HCT116 (cell line): Measurements from ENCODE around the gene IAH1. TPM values are rescaled to one million over a fixed set of nuclear protein-coding genes. Genes with fewer than 3 reads are reported as not detected.

ENCODE experiments used
- ATAC-seq: fragments of 200-7000 bp; cut with Tn5 transposase; 2 replicates; pipeline ENCODE4 v1.9.1; 2020; ENCODE audit warnings: mild to moderate bottlenecking, moderate library complexity
- BruUV-seq: library from RNA; stranded (reverse); fragments of 400-500 nt; replicated peaks from 2 replicates; lab custom pipeline; 2021; lab: Mats Ljungman, UMichigan
- CTCF ChIA-PET: fragments of 300-600 bp; sonication (Branson Sonifier 250); formaldehyde crosslinking; loops from one replicate; lab custom pipeline; 2021; ENCODE audit warnings: antibody characterized with exemption; lab: Charles Lee
- POLR2A ChIA-PET: fragments of 300-600, 350-600 bp; sonication (Branson Sonifier 250); formaldehyde crosslinking; loops from one replicate; lab custom pipeline; 2021; ENCODE audit warnings: antibody characterized with exemption; lab: Charles Lee
- RAD21 ChIA-PET, 2 experiments: fragments of 300-600 bp; sonication (Branson Sonifier 250); formaldehyde crosslinking; loops; one replicate each; lab custom pipeline; 2023; ENCODE audit warnings: low total read pairs in 2 of 2; ENCODE audit not compliant: uncharacterized antibody in 2 of 2, unreplicated experiment in 2 of 2, low non-redundant PET in 1 of 2; lab: Charles Lee
- DNase-seq: peaks from one replicate; pipeline ENCODE4 v3.0.0-alpha.2; 2010; ENCODE audit warnings: low read depth, low spot score
- H2AFZ ChIP-seq: fragments of 200-600 bp; shearing (Covaris generic), sonication (generic); 2 replicates; pipeline ENCODE4 v1.6.1; 2017; ENCODE audit warnings: low read depth, mixed run types, mixed read lengths, antibody characterized with exemption, low read length; ENCODE audit not compliant: poor library complexity, severe bottlenecking
- H3K27ac ChIP-seq: 2 replicates; pipeline ENCODE4 v1.5.1; 2012; ENCODE audit warnings: low read depth, low read length
- H3K27me3 ChIP-seq: fragments of 200-600 bp; sonication (generic); 2 replicates; pipeline ENCODE4 v1.6.1; 2016; ENCODE audit warnings: mixed run types, low read length, mixed read lengths; ENCODE audit not compliant: insufficient read depth
- H3K36me3 ChIP-seq, 2 experiments: fragments of 200-500 bp in 1 of 2; fragments of 200-600 bp in 1 of 2; sonication (Bioruptor generic) in 1 of 2; sonication (generic) in 1 of 2; 2 replicates each; pipeline versions ENCODE4 v1.5.1 to v1.6.1; 2014 to 2016; ENCODE audit warnings: low read length in 2 of 2, inconsistent platforms in 1 of 2, mixed read lengths in 1 of 2, mixed run types in 1 of 2; ENCODE audit not compliant: insufficient read depth in 2 of 2, control insufficient read depth in 1 of 2
- H3K4me1 ChIP-seq, 2 experiments: fragments of 200-600 bp in 1 of 2; sonication (generic) in 1 of 2; 2 replicates each; pipeline versions ENCODE4 v1.5.1 to v1.6.1; 2012 to 2017; ENCODE audit warnings: low read length in 2 of 2, inconsistent platforms in 1 of 2, mild to moderate bottlenecking in 1 of 2, mixed read lengths in 1 of 2, mixed run types in 1 of 2, moderate library complexity in 1 of 2; ENCODE audit not compliant: insufficient read depth in 2 of 2, control insufficient read depth in 1 of 2
- H3K4me2 ChIP-seq: fragments of 200-600 bp; sonication (generic); 2 replicates; pipeline ENCODE4 v1.6.1; 2017; ENCODE audit warnings: mixed run types, low read length, mixed read lengths
- H3K4me3 ChIP-seq, 2 experiments: fragments of 200-600 bp in 1 of 2; sonication (generic) in 1 of 2; replicated peaks in 1 of 2; 2 replicates each; pipeline ENCODE4 v1.5.1; 2011 to 2016; ENCODE audit warnings: low read length in 2 of 2, control low read depth in 1 of 2, low read depth in 1 of 2, mild to moderate bottlenecking in 1 of 2, mixed read lengths in 1 of 2, mixed run types in 1 of 2
- H3K79me2 ChIP-seq: fragments of 200-600 bp; sonication (generic); 2 replicates; pipeline ENCODE4 v1.6.1; 2017; ENCODE audit warnings: mild to moderate bottlenecking, mixed run types, low read length, moderate library complexity, mixed read lengths; ENCODE audit not compliant: insufficient read depth
- H3K9ac ChIP-seq: fragments of 200-600 bp; sonication (generic); 2 replicates; pipeline ENCODE4 v1.6.1; 2016; ENCODE audit warnings: low read length, mixed read lengths
- H3K9me2 ChIP-seq: fragments of 200-600 bp; sonication (generic), shearing (Covaris generic); 2 replicates; pipeline ENCODE4 v1.6.1; 2017; ENCODE audit warnings: mixed run types, mild to moderate bottlenecking, moderate library complexity; ENCODE audit not compliant: insufficient read depth
- H3K9me3 ChIP-seq, 2 experiments: fragments of 200-500 bp in 1 of 2; fragments of 200-600 bp in 1 of 2; sonication (Bioruptor generic) in 1 of 2; sonication (generic) in 1 of 2; 2 replicates each; pipeline ENCODE4 v1.6.1; 2014 to 2017; ENCODE audit warnings: low read length in 2 of 2, mixed read lengths in 2 of 2, inconsistent platforms in 1 of 2, low read depth in 1 of 2, mild to moderate bottlenecking in 1 of 2, mixed run types in 1 of 2, moderate library complexity in 1 of 2; ENCODE audit not compliant: control insufficient read depth in 1 of 2, insufficient read depth in 1 of 2
- H4K20me1 ChIP-seq: fragments of 200-600 bp; sonication (generic), shearing (Covaris generic); 2 replicates; pipeline ENCODE4 v1.6.1; 2017; ENCODE audit warnings: mixed run types, mild to moderate bottlenecking, moderate library complexity; ENCODE audit not compliant: insufficient read depth
- CBX3 ChIP-seq: IDR thresholded peaks from 2 replicates; pipeline ENCODE4 v1.6.1; 2012; ENCODE audit warnings: low read depth
- CEBPB ChIP-seq: IDR thresholded peaks from 2 replicates; pipeline ENCODE4 v1.6.1; 2012; ENCODE audit warnings: low read depth
- EGR1 ChIP-seq: IDR thresholded peaks from 2 replicates; pipeline ENCODE4 v1.6.1; 2012; ENCODE audit warnings: low read depth
- ELF1 ChIP-seq: IDR thresholded peaks from 2 replicates; pipeline ENCODE4 v1.6.1; 2012; ENCODE audit warnings: low read depth, borderline replicate concordance
- EZH2 ChIP-seq: fragments of 200-600 bp; sonication (generic); IDR thresholded peaks from 2 replicates; pipeline ENCODE4 v1.6.1; 2017; ENCODE audit warnings: antibody characterized with exemption, mixed run types
- EZH2phosphoT487 ChIP-seq: fragments of 200-600 bp; IDR thresholded peaks from 2 replicates; pipeline ENCODE4 v1.6.1; 2018; ENCODE audit warnings: antibody characterized with exemption, borderline replicate concordance
- JUND ChIP-seq: IDR thresholded peaks from 2 replicates; pipeline ENCODE4 v1.6.1; 2012
- POLR2A ChIP-seq: IDR thresholded peaks from 2 replicates; pipeline ENCODE4 v1.7.0; 2011; ENCODE audit warnings: borderline replicate concordance; ENCODE audit not compliant: insufficient read depth, insufficient read length; ENCODE audit errors: extremely low read depth
- POLR2AphosphoS5 ChIP-seq: IDR thresholded peaks from 2 replicates; pipeline ENCODE4 v1.6.1; 2011; ENCODE audit warnings: mild to moderate bottlenecking, low read depth, low read length, moderate library complexity
- RAD21 ChIP-seq: IDR thresholded peaks from 2 replicates; pipeline ENCODE4 v1.6.1; 2012; ENCODE audit warnings: low read depth, mild to moderate bottlenecking
- SIN3A ChIP-seq: IDR thresholded peaks from 2 replicates; pipeline ENCODE4 v1.6.1; 2012; ENCODE audit warnings: low read depth
- SP1 ChIP-seq: IDR thresholded peaks from 2 replicates; pipeline ENCODE4 v1.6.1; 2012; ENCODE audit warnings: low read depth
- SRF ChIP-seq: IDR thresholded peaks from 2 replicates; pipeline ENCODE4 v1.6.1; 2012; ENCODE audit warnings: low read depth
- TCF7L2 ChIP-seq: IDR thresholded peaks from 2 replicates; pipeline ENCODE4 v1.7.0; 2011; ENCODE audit warnings: borderline replicate concordance, inconsistent platforms; ENCODE audit not compliant: insufficient read depth, insufficient read length; ENCODE audit errors: extremely low read depth
- ZFX ChIP-seq: fragments of 450-650 bp; IDR thresholded peaks from 2 replicates; pipeline ENCODE4 v1.6.1; 2017
- intact Hi-C: fragments of 100-400 bp; cut with micrococcal nuclease; formaldehyde crosslinking; loops from 2 replicates; pipeline ENCODE4 v1.10.0; 2022
- total RNA-seq: library from RNA; stranded (reverse); gene quantifications from one replicate; pipeline ENCODE4 v1.2.1, GENCODE V29; 2021; ENCODE audit not compliant: unreplicated experiment
- TF ChIP-seq, protein P1 (sequence below): IDR thresholded peaks from 2 replicates; pipeline ENCODE4 v1.6.1; 2011; ENCODE audit warnings: mild to moderate bottlenecking, low read length, moderate library complexity; ENCODE audit not compliant: insufficient replicate concordance; ENCODE audit errors: extremely low read depth
- TF ChIP-seq, protein P2 (sequence below): IDR thresholded peaks from 2 replicates; pipeline ENCODE4 v1.6.1; 2012
- TF ChIP-seq, protein P3 (sequence below): IDR thresholded peaks from 2 replicates; pipeline ENCODE4 v1.6.1; 2012
- TF ChIP-seq, protein P4 (sequence below), 3 experiments: fragments of 200-600 bp in 1 of 3; sonication (generic) in 1 of 3; IDR thresholded peaks in 2 of 3; conservative IDR thresholded peaks in 1 of 3; 2 replicates each; pipeline ENCODE4 v1.5.1; 2012 to 2017; ENCODE audit warnings: low read depth in 2 of 3, low read length in 2 of 3, antibody characterized with exemption in 1 of 3, borderline replicate concordance in 1 of 3, control low read depth in 1 of 3, mild to moderate bottlenecking in 1 of 3, mixed read lengths in 1 of 3, mixed run types in 1 of 3, moderate library complexity in 1 of 3; ENCODE audit not compliant: insufficient read depth in 1 of 3
- TF ChIP-seq, protein P5 (sequence below): IDR thresholded peaks from 2 replicates; pipeline ENCODE4 v1.6.1; 2012; ENCODE audit warnings: low read depth

The IAH1 gene
- total RNA-seq, 1 experiment from 2014 or later: 35.1 TPM

DNA sequence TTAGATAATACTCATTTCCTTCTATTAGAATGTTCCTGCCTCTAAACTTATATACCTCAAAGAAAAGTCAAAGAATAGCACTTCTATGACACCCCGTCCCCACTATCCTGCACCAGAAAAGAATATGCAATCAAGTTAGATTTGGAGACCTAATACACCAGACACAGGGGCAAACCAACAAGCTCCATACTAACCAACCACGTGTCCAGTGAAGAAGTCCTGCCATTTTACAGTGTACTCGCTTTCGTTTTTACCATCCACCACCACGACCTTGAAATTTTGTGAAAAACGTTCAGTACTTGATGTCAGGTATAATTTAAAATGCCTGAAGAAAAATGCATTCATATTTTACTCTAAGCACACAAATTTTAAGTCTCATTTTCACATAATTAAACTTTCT lies 62.2 kb downstream of the IAH1 start:
- peaks cover 0 to 4% of the 10 kb centered on the region in 2 experiments; a peak in 1 of 4 replicates for H3K36me3 ChIP-seq
- H3K27ac ChIP-seq: no peak overlapping the region
- H3K79me2 ChIP-seq: peaks cover 27% of the 10 kb centered on the region
- no peak overlapping the region for H3K9ac ChIP-seq
- POLR2A ChIA-PET: no interaction called here
- intact Hi-C loops: no loop called here
- peaks cover 4% of the 10 kb centered on the region; the same call in 1 of the 2 replicates for H4K20me1 ChIP-seq
- H3K4me1 ChIP-seq: peaks cover 0 to 16% of the 10 kb centered on the region in 2 experiments; a peak in 2 of 4 replicates
- ATAC-seq: no peak
- no peaks in the 10 kb centered on the region for H3K27me3 ChIP-seq
- RAD21 ChIA-PET: interaction anchor here in 1 of 2 experiments (0.6 kb wide), 1 partner anchor 605 kb away, joined by 6 read pairs; no protein-coding TSS in a partner anchor
- H3K4me3 ChIP-seq: no peak overlapping the region
- DNase-seq: no peak
- no peak for TF ChIP-seq POLR2AphosphoS5
- no peak for TF ChIP-seq EZH2
- TF ChIP-seq, protein P1, sequence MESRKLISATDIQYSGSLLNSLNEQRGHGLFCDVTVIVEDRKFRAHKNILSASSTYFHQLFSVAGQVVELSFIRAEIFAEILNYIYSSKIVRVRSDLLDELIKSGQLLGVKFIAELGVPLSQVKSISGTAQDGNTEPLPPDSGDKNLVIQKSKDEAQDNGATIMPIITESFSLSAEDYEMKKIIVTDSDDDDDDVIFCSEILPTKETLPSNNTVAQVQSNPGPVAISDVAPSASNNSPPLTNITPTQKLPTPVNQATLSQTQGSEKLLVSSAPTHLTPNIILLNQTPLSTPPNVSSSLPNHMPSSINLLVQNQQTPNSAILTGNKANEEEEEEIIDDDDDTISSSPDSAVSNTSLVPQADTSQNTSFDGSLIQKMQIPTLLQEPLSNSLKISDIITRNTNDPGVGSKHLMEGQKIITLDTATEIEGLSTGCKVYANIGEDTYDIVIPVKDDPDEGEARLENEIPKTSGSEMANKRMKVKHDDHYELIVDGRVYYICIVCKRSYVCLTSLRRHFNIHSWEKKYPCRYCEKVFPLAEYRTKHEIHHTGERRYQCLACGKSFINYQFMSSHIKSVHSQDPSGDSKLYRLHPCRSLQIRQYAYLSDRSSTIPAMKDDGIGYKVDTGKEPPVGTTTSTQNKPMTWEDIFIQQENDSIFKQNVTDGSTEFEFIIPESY: no peak
- TF ChIP-seq, protein P2, sequence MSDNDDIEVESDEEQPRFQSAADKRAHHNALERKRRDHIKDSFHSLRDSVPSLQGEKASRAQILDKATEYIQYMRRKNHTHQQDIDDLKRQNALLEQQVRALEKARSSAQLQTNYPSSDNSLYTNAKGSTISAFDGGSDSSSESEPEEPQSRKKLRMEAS: no peak
- no peak for TF ChIP-seq CEBPB
- TF ChIP-seq CBX3: no peak
- TF ChIP-seq, protein P3, sequence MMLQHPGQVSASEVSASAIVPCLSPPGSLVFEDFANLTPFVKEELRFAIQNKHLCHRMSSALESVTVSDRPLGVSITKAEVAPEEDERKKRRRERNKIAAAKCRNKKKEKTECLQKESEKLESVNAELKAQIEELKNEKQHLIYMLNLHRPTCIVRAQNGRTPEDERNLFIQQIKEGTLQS: no peak
- TF ChIP-seq EGR1: no peak
- no peak for TF ChIP-seq JUND
- TF ChIP-seq SRF: no peak
- TF ChIP-seq SIN3A: no peak
- TF ChIP-seq TCF7L2: no peak
- TF ChIP-seq SP1: no peak
- no peak for TF ChIP-seq ZFX
- TF ChIP-seq ELF1: no peak
- no peak for TF ChIP-seq EZH2phosphoT487
- no peak for TF ChIP-seq RAD21
- TF ChIP-seq, protein P4, sequence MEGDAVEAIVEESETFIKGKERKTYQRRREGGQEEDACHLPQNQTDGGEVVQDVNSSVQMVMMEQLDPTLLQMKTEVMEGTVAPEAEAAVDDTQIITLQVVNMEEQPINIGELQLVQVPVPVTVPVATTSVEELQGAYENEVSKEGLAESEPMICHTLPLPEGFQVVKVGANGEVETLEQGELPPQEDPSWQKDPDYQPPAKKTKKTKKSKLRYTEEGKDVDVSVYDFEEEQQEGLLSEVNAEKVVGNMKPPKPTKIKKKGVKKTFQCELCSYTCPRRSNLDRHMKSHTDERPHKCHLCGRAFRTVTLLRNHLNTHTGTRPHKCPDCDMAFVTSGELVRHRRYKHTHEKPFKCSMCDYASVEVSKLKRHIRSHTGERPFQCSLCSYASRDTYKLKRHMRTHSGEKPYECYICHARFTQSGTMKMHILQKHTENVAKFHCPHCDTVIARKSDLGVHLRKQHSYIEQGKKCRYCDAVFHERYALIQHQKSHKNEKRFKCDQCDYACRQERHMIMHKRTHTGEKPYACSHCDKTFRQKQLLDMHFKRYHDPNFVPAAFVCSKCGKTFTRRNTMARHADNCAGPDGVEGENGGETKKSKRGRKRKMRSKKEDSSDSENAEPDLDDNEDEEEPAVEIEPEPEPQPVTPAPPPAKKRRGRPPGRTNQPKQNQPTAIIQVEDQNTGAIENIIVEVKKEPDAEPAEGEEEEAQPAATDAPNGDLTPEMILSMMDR (IDR thresholded peaks at IDR 0.05 in 2 of 3, conservative IDR thresholded peaks at IDR 0.05 in 1 of 3; ENCODE audit: borderline replicate concordance in 1 of 3, insufficient read depth in 1 of 3, low read depth in 2 of 3, low read length in 2 of 3): no peak
- TF ChIP-seq, protein P5, sequence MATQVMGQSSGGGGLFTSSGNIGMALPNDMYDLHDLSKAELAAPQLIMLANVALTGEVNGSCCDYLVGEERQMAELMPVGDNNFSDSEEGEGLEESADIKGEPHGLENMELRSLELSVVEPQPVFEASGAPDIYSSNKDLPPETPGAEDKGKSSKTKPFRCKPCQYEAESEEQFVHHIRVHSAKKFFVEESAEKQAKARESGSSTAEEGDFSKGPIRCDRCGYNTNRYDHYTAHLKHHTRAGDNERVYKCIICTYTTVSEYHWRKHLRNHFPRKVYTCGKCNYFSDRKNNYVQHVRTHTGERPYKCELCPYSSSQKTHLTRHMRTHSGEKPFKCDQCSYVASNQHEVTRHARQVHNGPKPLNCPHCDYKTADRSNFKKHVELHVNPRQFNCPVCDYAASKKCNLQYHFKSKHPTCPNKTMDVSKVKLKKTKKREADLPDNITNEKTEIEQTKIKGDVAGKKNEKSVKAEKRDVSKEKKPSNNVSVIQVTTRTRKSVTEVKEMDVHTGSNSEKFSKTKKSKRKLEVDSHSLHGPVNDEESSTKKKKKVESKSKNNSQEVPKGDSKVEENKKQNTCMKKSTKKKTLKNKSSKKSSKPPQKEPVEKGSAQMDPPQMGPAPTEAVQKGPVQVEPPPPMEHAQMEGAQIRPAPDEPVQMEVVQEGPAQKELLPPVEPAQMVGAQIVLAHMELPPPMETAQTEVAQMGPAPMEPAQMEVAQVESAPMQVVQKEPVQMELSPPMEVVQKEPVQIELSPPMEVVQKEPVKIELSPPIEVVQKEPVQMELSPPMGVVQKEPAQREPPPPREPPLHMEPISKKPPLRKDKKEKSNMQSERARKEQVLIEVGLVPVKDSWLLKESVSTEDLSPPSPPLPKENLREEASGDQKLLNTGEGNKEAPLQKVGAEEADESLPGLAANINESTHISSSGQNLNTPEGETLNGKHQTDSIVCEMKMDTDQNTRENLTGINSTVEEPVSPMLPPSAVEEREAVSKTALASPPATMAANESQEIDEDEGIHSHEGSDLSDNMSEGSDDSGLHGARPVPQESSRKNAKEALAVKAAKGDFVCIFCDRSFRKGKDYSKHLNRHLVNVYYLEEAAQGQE: no peak
- TF ChIP-seq POLR2A: no peak
- H2AFZ ChIP-seq: no peak overlapping the region
- H3K9me2 ChIP-seq: no peaks in the 10 kb centered on the region
- no TSS peak for BruUV-seq
- no peak overlapping the region for H3K4me2 ChIP-seq
- CTCF ChIA-PET: no interaction called here
- no peaks in the 10 kb centered on the region for H3K9me3 ChIP-seq
